ENCODE data around the gene KRTAP22-1. TPM values are rescaled to one million over a fixed set of nuclear protein-coding genes. Genes with fewer than 3 reads are reported as not detected.

Gene KRTAP22-1
- total RNA-seq, 1 experiment from 2014 or later = not detected

DNA sequence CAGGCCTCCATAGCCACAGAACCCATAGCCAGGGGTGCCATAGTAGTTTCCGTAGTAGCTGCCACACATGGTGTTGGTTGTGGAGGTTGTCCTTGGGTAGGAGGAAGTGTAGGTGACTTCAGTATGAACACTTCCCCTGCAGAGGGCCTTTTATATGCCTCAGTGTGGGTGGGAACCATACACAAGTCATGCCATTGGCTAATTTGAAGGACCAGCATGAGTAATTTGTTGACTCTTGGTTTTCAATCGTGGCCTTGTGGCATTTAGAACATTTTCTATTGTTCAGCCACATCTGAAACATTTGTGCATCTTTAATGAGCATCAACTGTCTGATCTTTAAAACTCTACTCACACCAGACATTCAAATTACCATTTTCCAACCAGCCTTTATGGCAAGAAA, 12.9 kb downstream of the KRTAP22-1 start, which contains the start of gene KRTAP6-1:
Gene KRTAP6-1 (minus strand): TSS at position 95 of the 400 bp plus-strand sequence. CDS start 26 bp downstream, at position 69.
- Mint-ChIP-seq H3K27me3 (ENCODE audit: unreplicated experiment) (no peaks in the 10 kb centered on the region), H3K4me1 (ENCODE audit: low read depth, unreplicated experiment) (no peaks in the 10 kb centered on the region), H3K27ac (ENCODE audit: unreplicated experiment) (no peak within 1 kb of the TSS), H3K9me3 (ENCODE audit: low read depth, unreplicated experiment) (peaks cover 4% of the 10 kb centered on the region), H3K36me3 (ENCODE audit: insufficient read depth, unreplicated experiment) (no peaks in the 10 kb centered on the region), H3K4me3 (ENCODE audit: low read depth, unreplicated experiment) (no peak within 1 kb of the TSS)
- BruUV-seq (replicated peaks) = no TSS peak
- DNase-seq = no peak
- CTCF ChIA-PET = no interaction called here
- intact Hi-C loops (cut with micrococcal nuclease; ENCODE audit: unreplicated experiment) = no loop called here
- TF ChIP-seq, protein P1, sequence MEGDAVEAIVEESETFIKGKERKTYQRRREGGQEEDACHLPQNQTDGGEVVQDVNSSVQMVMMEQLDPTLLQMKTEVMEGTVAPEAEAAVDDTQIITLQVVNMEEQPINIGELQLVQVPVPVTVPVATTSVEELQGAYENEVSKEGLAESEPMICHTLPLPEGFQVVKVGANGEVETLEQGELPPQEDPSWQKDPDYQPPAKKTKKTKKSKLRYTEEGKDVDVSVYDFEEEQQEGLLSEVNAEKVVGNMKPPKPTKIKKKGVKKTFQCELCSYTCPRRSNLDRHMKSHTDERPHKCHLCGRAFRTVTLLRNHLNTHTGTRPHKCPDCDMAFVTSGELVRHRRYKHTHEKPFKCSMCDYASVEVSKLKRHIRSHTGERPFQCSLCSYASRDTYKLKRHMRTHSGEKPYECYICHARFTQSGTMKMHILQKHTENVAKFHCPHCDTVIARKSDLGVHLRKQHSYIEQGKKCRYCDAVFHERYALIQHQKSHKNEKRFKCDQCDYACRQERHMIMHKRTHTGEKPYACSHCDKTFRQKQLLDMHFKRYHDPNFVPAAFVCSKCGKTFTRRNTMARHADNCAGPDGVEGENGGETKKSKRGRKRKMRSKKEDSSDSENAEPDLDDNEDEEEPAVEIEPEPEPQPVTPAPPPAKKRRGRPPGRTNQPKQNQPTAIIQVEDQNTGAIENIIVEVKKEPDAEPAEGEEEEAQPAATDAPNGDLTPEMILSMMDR (IDR thresholded peaks at IDR 0.05; ENCODE audit: unreplicated experiment) = no peak

DNA sequence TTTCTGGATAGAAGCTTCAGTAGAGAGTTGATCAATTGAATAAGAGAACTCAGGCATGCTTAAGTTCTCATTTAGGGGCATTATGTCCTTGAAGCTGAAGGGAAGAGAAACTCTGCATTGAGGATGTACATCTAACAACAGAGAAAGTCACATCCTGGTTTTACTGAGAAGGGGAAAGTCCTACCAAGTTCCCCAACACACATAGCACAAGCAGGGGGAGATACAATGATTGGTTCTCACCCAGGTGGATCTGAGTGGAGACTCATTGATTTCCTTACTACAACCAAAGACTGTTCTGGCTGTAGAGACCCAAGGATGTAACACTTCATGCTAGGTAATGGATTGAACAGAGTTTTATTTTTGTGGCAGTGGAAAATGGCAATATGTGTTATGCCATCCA, 14.3 kb downstream of the KRTAP22-1 start:
- no peak overlapping the region for H3K27ac Mint-ChIP-seq (ENCODE audit: unreplicated experiment)
- CTCF ChIA-PET = no interaction called here
- H3K9me3 Mint-ChIP-seq (ENCODE audit: low read depth, unreplicated experiment) = peaks cover 4% of the 10 kb centered on the region
- no peaks in the 10 kb centered on the region for H3K27me3 Mint-ChIP-seq (ENCODE audit: unreplicated experiment)
- no peaks in the 10 kb centered on the region for H3K36me3 Mint-ChIP-seq (ENCODE audit: insufficient read depth, unreplicated experiment)
- H3K4me3 Mint-ChIP-seq (ENCODE audit: low read depth, unreplicated experiment) = no peak overlapping the region
- intact Hi-C loops (cut with micrococcal nuclease; ENCODE audit: unreplicated experiment) = no loop called here
- TF ChIP-seq, protein P1 (IDR thresholded peaks at IDR 0.05; ENCODE audit: unreplicated experiment) = no peak
- no peak for DNase-seq
- no peaks in the 10 kb centered on the region for H3K4me1 Mint-ChIP-seq (ENCODE audit: low read depth, unreplicated experiment)
- BruUV-seq (replicated peaks) = no TSS peak

DNA sequence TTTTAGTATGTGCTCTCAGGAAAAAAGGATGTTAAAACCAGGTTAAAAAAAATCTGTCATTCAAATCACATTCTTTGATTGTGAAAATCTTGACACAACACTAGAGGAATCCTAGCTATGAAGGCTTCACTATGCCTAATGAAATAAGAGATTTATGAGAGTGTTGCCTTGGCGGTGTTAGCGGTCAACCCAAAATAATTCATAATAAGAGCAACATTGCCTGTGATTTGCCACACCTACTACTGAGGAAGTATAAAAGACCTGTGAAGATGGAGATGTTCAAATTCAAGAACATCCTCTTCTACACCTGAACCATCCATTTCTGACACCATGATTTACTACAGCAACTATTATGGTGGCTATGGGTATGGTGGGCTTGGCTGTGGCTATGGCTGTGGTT, 15.2 kb downstream of the KRTAP22-1 start, which contains the start of gene KRTAP20-1:
Gene KRTAP20-1 (plus strand): TSS at position 301 of the 400 bp plus-strand sequence. CDS start 30 bp downstream, at position 331.
- no TSS peak for BruUV-seq (replicated peaks)
- CTCF ChIA-PET = no interaction called here

DNA sequence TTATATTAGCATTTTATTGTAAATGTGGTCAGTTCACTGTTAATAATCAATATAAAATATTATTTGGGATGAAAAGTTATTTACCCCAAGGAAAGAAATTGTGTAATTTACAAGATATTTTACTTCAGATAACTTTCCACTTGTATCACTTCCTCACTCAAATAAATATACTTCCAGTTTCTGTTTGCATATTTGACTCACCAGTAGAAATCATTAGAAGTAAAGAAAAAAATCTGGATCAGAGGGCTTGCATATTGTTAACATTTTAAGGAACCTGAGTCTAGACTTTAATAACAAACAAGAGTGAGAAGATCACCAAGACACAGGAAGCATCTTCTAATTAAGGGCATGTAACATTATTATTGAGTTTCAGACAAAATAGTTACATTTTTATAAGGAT, 19.2 kb downstream of the KRTAP22-1 start:
- BruUV-seq (replicated peaks) = no TSS peak
- Mint-ChIP-seq H3K4me1 (ENCODE audit: low read depth, unreplicated experiment) (no peaks in the 10 kb centered on the region), H3K27me3 (ENCODE audit: unreplicated experiment) (no peaks in the 10 kb centered on the region), H3K4me3 (ENCODE audit: low read depth, unreplicated experiment) (no peak overlapping the region), H3K36me3 (ENCODE audit: insufficient read depth, unreplicated experiment) (no peaks in the 10 kb centered on the region), H3K9me3 (ENCODE audit: low read depth, unreplicated experiment) (no peaks in the 10 kb centered on the region), H3K27ac (ENCODE audit: unreplicated experiment) (no peak overlapping the region)
- CTCF ChIA-PET = no interaction called here
- TF ChIP-seq, protein P1 (IDR thresholded peaks at IDR 0.05; ENCODE audit: unreplicated experiment) = no peak
- no peak for DNase-seq
- intact Hi-C loops (cut with micrococcal nuclease; ENCODE audit: unreplicated experiment) = no loop called here

More for the DNA sequence above, 15.2 kb downstream of the KRTAP22-1 start, which contains the start of gene KRTAP20-1:
- Mint-ChIP-seq H3K27ac (ENCODE audit: unreplicated experiment) (no peak within 1 kb of the TSS), H3K9me3 (ENCODE audit: low read depth, unreplicated experiment) (peaks cover under 1% of the 10 kb centered on the region), H3K4me1 (ENCODE audit: low read depth, unreplicated experiment) (no peaks in the 10 kb centered on the region), H3K4me3 (ENCODE audit: low read depth, unreplicated experiment) (no peak within 1 kb of the TSS), H3K27me3 (ENCODE audit: unreplicated experiment) (no peaks in the 10 kb centered on the region), H3K36me3 (ENCODE audit: insufficient read depth, unreplicated experiment) (no peaks in the 10 kb centered on the region)
- TF ChIP-seq, protein P1 (IDR thresholded peaks at IDR 0.05; ENCODE audit: unreplicated experiment) = no peak
- DNase-seq = no peak
- intact Hi-C loops (cut with micrococcal nuclease; ENCODE audit: unreplicated experiment) = no loop called here

Data from Calu3 (cell line).